Karpas-422 (cell line): ENCODE measurements around the gene AVP. TPM values are rescaled to one million over a fixed set of nuclear protein-coding genes. Genes with fewer than 3 reads are reported as not detected.
"Not testable (repeated sequence)": the region's sequence is repeated elsewhere in the genome, so short reads cannot be mapped to it uniquely, and the experiment has no call there.

Experiments used
- DNase-seq: peaks from one replicate; pipeline ENCODE4 v3.0.0-alpha.2; 2015
- H2AFZ ChIP-seq: fragments of 200-600 bp; sonication (generic); 2 replicates; pipeline ENCODE4 v1.6.1; 2014; ENCODE audit warnings: antibody characterized with exemption, low read length, mixed read lengths
- H3K27ac ChIP-seq: fragments of 200-600 bp; sonication (generic); 2 replicates; pipeline ENCODE4 v1.5.1; 2014; ENCODE audit warnings: mild to moderate bottlenecking, low read length, moderate library complexity
- H3K27me3 ChIP-seq: fragments of 200-600 bp; sonication (generic); 2 replicates; pipeline ENCODE4 v1.6.1; 2014; ENCODE audit warnings: low read length, mixed read lengths
- H3K36me3 ChIP-seq: fragments of 200-600 bp; sonication (generic); 2 replicates; pipeline ENCODE4 v1.6.1; 2014; ENCODE audit warnings: low read length, mixed read lengths; ENCODE audit not compliant: insufficient read depth
- H3K4me1 ChIP-seq: fragments of 200-600 bp; sonication (generic); 2 replicates; pipeline ENCODE4 v1.6.1; 2014; ENCODE audit warnings: mild to moderate bottlenecking, low read length, mixed read lengths
- H3K4me2 ChIP-seq: fragments of 200-600 bp; sonication (generic); 2 replicates; pipeline ENCODE4 v1.6.1; 2014; ENCODE audit warnings: low read length, low read depth, mild to moderate bottlenecking; ENCODE audit not compliant: poor library complexity, severe bottlenecking
- H3K4me3 ChIP-seq: fragments of 200-600 bp; sonication (generic); 2 replicates; pipeline ENCODE4 v1.5.1; 2014; ENCODE audit warnings: mild to moderate bottlenecking, antibody characterized with exemption, low read length, mixed read lengths
- H3K79me2 ChIP-seq: fragments of 200-600 bp; sonication (generic); 2 replicates; pipeline ENCODE4 v1.6.1; 2014; ENCODE audit warnings: mild to moderate bottlenecking, low read length, mixed read lengths
- H3K9ac ChIP-seq: fragments of 200-600 bp; sonication (generic); 2 replicates; pipeline ENCODE4 v1.6.0; 2014; ENCODE audit warnings: low read length
- H3K9me2 ChIP-seq: fragments of 200-600 bp; sonication (generic), shearing (Covaris generic); replicated peaks from 2 replicates; pipeline ENCODE4 v1.6.0; 2014; ENCODE audit warnings: mild to moderate bottlenecking, low read length, moderate library complexity; ENCODE audit not compliant: insufficient read depth
- H3K9me3 ChIP-seq: fragments of 300-700, 200-600 bp; sonication (generic); 2 replicates; pipeline ENCODE4 v1.6.1; 2014; ENCODE audit warnings: low read length, mixed read lengths
- H4K20me1 ChIP-seq: fragments of 200-600 bp; sonication (generic); 2 replicates; pipeline ENCODE4 v1.6.1; 2014; ENCODE audit warnings: mild to moderate bottlenecking, antibody characterized with exemption, low read length, low read depth; ENCODE audit not compliant: insufficient read depth
- total RNA-seq: library from RNA; depleted of rRNA; stranded (reverse); fragments of >200 nt; shearing (Covaris generic); gene quantifications from 2 replicates; pipeline ENCODE4 v1.2.3, GENCODE V29; 2014; ENCODE audit warnings: low replicate concordance

AVP gene
- total RNA-seq, 1 experiment from 2014 or later, result not detected

- H3K9me3 ChIP-seq, H3K36me3 ChIP-seq, H3K4me3 ChIP-seq, DNase-seq, H4K20me1 ChIP-seq, H3K9ac ChIP-seq, H3K4me2 ChIP-seq, H3K27me3 ChIP-seq, H3K9me2 ChIP-seq, H3K27ac ChIP-seq, H2AFZ ChIP-seq, H3K4me1 ChIP-seq: not testable (repeated sequence)
- H3K79me2 ChIP-seq, result 0 out of 2 replicates have a peak, but pooled peaks cover 15% of the 10 kb centered on the region
These were observed 40.4 kb upstream of the AVP start for GRCh38 chr20:3124773-3125560.

GRCh38 chr20:3124163-3124562 lies 39.6 kb upstream of the AVP start:
- H3K27me3 ChIP-seq, H4K20me1 ChIP-seq, H3K27ac ChIP-seq, DNase-seq, H3K36me3 ChIP-seq, H3K4me3 ChIP-seq, H2AFZ ChIP-seq, H3K9ac ChIP-seq, H3K4me2 ChIP-seq, H3K4me1 ChIP-seq, H3K9me3 ChIP-seq, H3K79me2 ChIP-seq, H3K9me2 ChIP-seq: not testable (repeated sequence)

GRCh38 chr20:3123542-3123941 lies 39.0 kb upstream of the AVP start:
- no peak for DNase-seq
- Histone ChIP-seq H3K9me3 (peaks cover 5% of the 10 kb centered on the region), H2AFZ (no peak overlapping the region), H4K20me1 (no peaks in the 10 kb centered on the region), H3K27ac (no peak overlapping the region), H3K9ac (no peak overlapping the region), H3K36me3 (peaks cover 3% of the 10 kb centered on the region), H3K79me2 (0 out of 2 replicates have a peak, but pooled peaks cover 3% of the 10 kb centered on the region), H3K9me2 (no peaks in the 10 kb centered on the region), H3K27me3 (no peaks in the 10 kb centered on the region), H3K4me1 (no peaks in the 10 kb centered on the region), H3K4me2 (no peak overlapping the region), H3K4me3 (no peak overlapping the region)

- Histone ChIP-seq H3K27me3 (no peaks in the 10 kb centered on the region), H3K9me2 (no peaks in the 10 kb centered on the region), H2AFZ (no peak overlapping the region), H3K4me1 (no peaks in the 10 kb centered on the region), H3K4me2 (no peak overlapping the region), H3K27ac (no peak overlapping the region), H3K9me3 (peaks cover under 1% of the 10 kb centered on the region), H3K79me2 (no peaks in the 10 kb centered on the region), H4K20me1 (no peaks in the 10 kb centered on the region), H3K36me3 (peaks cover 3% of the 10 kb centered on the region), H3K4me3 (no peak overlapping the region), H3K9ac (no peak overlapping the region)
- peak; percentile 47 for DNase-seq
These were observed 37.6 kb upstream of the AVP start for GRCh38 chr20:3121955-3122610.

GRCh38 chr20:3121271-3121911 lies 36.9 kb upstream of the AVP start:
- Histone ChIP-seq H3K9me3 (no peaks in the 10 kb centered on the region; the same call in 1 of the 2 replicates), H3K4me3 (no peak overlapping the region), H3K4me1 (no peaks in the 10 kb centered on the region), H3K27me3 (no peaks in the 10 kb centered on the region), H3K9me2 (no peaks in the 10 kb centered on the region), H3K36me3 (peaks cover 3% of the 10 kb centered on the region), H3K4me2 (no peak overlapping the region), H3K9ac (no peak overlapping the region), H3K27ac (no peak overlapping the region), H3K79me2 (no peaks in the 10 kb centered on the region), H4K20me1 (no peaks in the 10 kb centered on the region), H2AFZ (no peak overlapping the region)
- DNase-seq, result no peak

- no peak overlapping the region for H3K4me2 ChIP-seq
- H3K27me3 ChIP-seq, result no peaks in the 10 kb centered on the region
- no peak overlapping the region for H2AFZ ChIP-seq
- no peak overlapping the region for H3K27ac ChIP-seq
- H3K36me3 ChIP-seq, result peaks cover 3% of the 10 kb centered on the region
- no peak overlapping the region for H3K9ac ChIP-seq
- no peaks in the 10 kb centered on the region for H3K9me3 ChIP-seq
- H3K79me2 ChIP-seq, result no peaks in the 10 kb centered on the region
- no peak for DNase-seq
- no peak overlapping the region for H3K4me3 ChIP-seq
- no peaks in the 10 kb centered on the region for H3K9me2 ChIP-seq
- H4K20me1 ChIP-seq, result no peaks in the 10 kb centered on the region
- H3K4me1 ChIP-seq, result no peaks in the 10 kb centered on the region
These were observed 34.5 kb upstream of the AVP start for GRCh38 chr20:3119044-3119443.

GRCh38 chr20:3117839-3118379 lies 33.4 kb upstream of the AVP start:
- not testable (repeated sequence) for H3K4me1 ChIP-seq, H3K4me2 ChIP-seq, H3K36me3 ChIP-seq, H3K27ac ChIP-seq, H3K27me3 ChIP-seq, H4K20me1 ChIP-seq, H3K9me3 ChIP-seq, H2AFZ ChIP-seq, H3K9me2 ChIP-seq, H3K4me3 ChIP-seq, H3K9ac ChIP-seq, H3K79me2 ChIP-seq
- DNase-seq, result peak; percentile 68

- Histone ChIP-seq H3K9me3 (no peaks in the 10 kb centered on the region), H4K20me1 (no peaks in the 10 kb centered on the region), H2AFZ (no peak overlapping the region), H3K4me3 (no peak overlapping the region), H3K9ac (no peak overlapping the region), H3K4me1 (no peaks in the 10 kb centered on the region), H3K27ac (no peak overlapping the region), H3K9me2 (no peaks in the 10 kb centered on the region), H3K27me3 (no peaks in the 10 kb centered on the region), H3K4me2 (no peak overlapping the region), H3K79me2 (no peaks in the 10 kb centered on the region), H3K36me3 (no peaks in the 10 kb centered on the region)
- no peak for DNase-seq
These were observed 31.8 kb upstream of the AVP start for GRCh38 chr20:3116341-3116740.
